CD4-positive, alpha-beta T cell (primary cell): Measurements from ENCODE around the gene CCND3. TPM values are rescaled to one million over a fixed set of nuclear protein-coding genes. Genes with fewer than 3 reads are reported as not detected.
A peak's percentile ranks its signal among the peaks of the same experiment; 100 is the strongest.

Source experiments
- ATAC-seq: fragments of 200-7000 bp; cut with Tn5 transposase; one replicate; pipeline ENCODE4 v1.10.0; 2022; ENCODE audit warnings: mild to moderate bottlenecking; ENCODE audit not compliant: poor library complexity
- CTCF ChIA-PET: fragments of 350-600 bp; sonication (Branson Sonifier 250); formaldehyde crosslinking; loops from one replicate; lab custom pipeline; 2021; ENCODE audit warnings: antibody characterized with exemption, inconsistent platforms; lab: Charles Lee
- POLR2A ChIA-PET: fragments of 350-600 bp; sonication (Branson Sonifier 250); formaldehyde crosslinking; loops from one replicate; lab custom pipeline; 2021; ENCODE audit warnings: antibody characterized with exemption, inconsistent platforms; lab: Charles Lee
- DNase-seq, 14 experiments: peaks; one replicate each; pipeline ENCODE4 v3.0.0-alpha.2; 2013 to 2020; ENCODE audit warnings: mixed read lengths in 2 of 14
- H3K27ac ChIP-seq, 2 donors: one replicate each; pipeline versions ENCODE4 v1.5.1 to v1.7.0; 2013; ENCODE audit warnings: low read length in 2 of 2, low read depth in 1 of 2, mild to moderate bottlenecking in 1 of 2
- H3K27me3 ChIP-seq, 2 experiments: 1 replicate in 1 of 2; 2 replicates in 1 of 2; pipeline versions ENCODE4 v1.6.1 to v1.7.0; 2013; ENCODE audit warnings: low read length in 2 of 2, control low read depth in 1 of 2, mild to moderate bottlenecking in 1 of 2, moderate library complexity in 1 of 2; ENCODE audit not compliant: insufficient read depth in 2 of 2, control insufficient read depth in 1 of 2
- H3K36me3 ChIP-seq: one replicate; pipeline ENCODE4 v1.6.1; 2013; ENCODE audit warnings: low read length, control low read depth; ENCODE audit not compliant: insufficient read depth
- H3K4me1 ChIP-seq: one replicate; pipeline ENCODE4 v1.6.1; 2013; ENCODE audit warnings: low read length, control low read depth; ENCODE audit not compliant: insufficient read depth
- H3K4me3 ChIP-seq: one replicate; pipeline ENCODE4 v1.5.1; 2013; ENCODE audit warnings: mild to moderate bottlenecking, low read length, moderate library complexity
- H3K9me3 ChIP-seq, 2 experiments: 1 replicate in 1 of 2; 2 replicates in 1 of 2; pipeline versions ENCODE4 v1.6.1 to v1.7.0; 2013; ENCODE audit warnings: low read length in 2 of 2, mild to moderate bottlenecking in 2 of 2, control low read depth in 1 of 2, moderate library complexity in 1 of 2; ENCODE audit not compliant: control insufficient read depth in 1 of 2, insufficient read depth in 1 of 2
- H3K27ac Mint-ChIP-seq: one replicate; pipeline ENCODE4 v1.8.0; 2020; ENCODE audit warnings: mixed read lengths
- H3K27me3 Mint-ChIP-seq: one replicate; pipeline ENCODE4 v1.8.0; 2021; ENCODE audit warnings: mixed read lengths
- H3K36me3 Mint-ChIP-seq: one replicate; pipeline ENCODE4 v1.8.0; 2021; ENCODE audit warnings: low read depth, mixed read lengths
- H3K4me1 Mint-ChIP-seq: one replicate; pipeline ENCODE4 v1.8.0; 2021; ENCODE audit warnings: low read depth, mixed read lengths
- H3K4me3 Mint-ChIP-seq: one replicate; pipeline ENCODE4 v1.8.0; 2020; ENCODE audit warnings: mild to moderate bottlenecking, mixed read lengths
- H3K9me3 Mint-ChIP-seq: one replicate; pipeline ENCODE4 v1.8.0; 2020; ENCODE audit warnings: mixed read lengths
- CTCF ChIP-seq: fragments of 200-600 bp; IDR thresholded peaks from one replicate; pipeline ENCODE4 v1.8.0; 2022; ENCODE audit warnings: antibody characterized with exemption, mild to moderate bottlenecking
- intact Hi-C, 2 experiments: fragments of 100-400 bp; cut with DNase I in 1 of 2; cut with micrococcal nuclease in 1 of 2; formaldehyde crosslinking; loops; one replicate each; pipeline versions ENCODE4 v1.15.1 to v1.9.0; 2023 to 2025; cut with DNase I, micrococcal nuclease
- total RNA-seq, 174 experiments: library from RNA in 2 of 174; stranded (reverse) in 2 of 174; gene quantifications; one replicate each; pipeline ENCODE4 v1.2.3 and lab custom pipeline; 2021 to 2026

CCND3 gene
- total RNA-seq, 2 experiments from 2014 or later, result 247 to 248 TPM

- DNase-seq, result peak in 6 of 14 experiments; percentile 6 to 52 (median 40)
- Histone ChIP-seq H3K27ac (peak overlapping the region; percentile 64 to 68), H3K36me3 (peaks cover 46% of the 10 kb centered on the region), H3K4me1 (peaks cover 80% of the 10 kb centered on the region), H3K4me3 (peak overlapping the region; percentile 96), H3K27me3 (no peaks in the 10 kb centered on the region), H3K9me3 (no peaks in the 10 kb centered on the region)
- CTCF ChIA-PET, result interaction anchor here (1.1 to 7.7 kb wide), 12 partner anchors 9 to 160 kb away, joined by 3 to 84 read pairs (median 4); partner anchors contain the start of genes BYSL, FRS3, MED20 and TAF8
- intact Hi-C loops, result loop anchor here (5.0 kb wide), 4 partner anchors 42 to 152 kb away; partner anchors contain the start of genes TOMM6 (in 1 of the 2) and USP49 (in 1 of the 2)
- Mint-ChIP-seq H3K9me3 (no peaks in the 10 kb centered on the region), H3K36me3 (peaks cover 72% of the 10 kb centered on the region), H3K27me3 (no peaks in the 10 kb centered on the region), H3K4me3 (peak overlapping the region; percentile 97), H3K27ac (peak overlapping the region; percentile 93), H3K4me1 (peaks cover 82% of the 10 kb centered on the region)
- no peak for ATAC-seq
- no peak for TF ChIP-seq CTCF
- POLR2A ChIA-PET, result interaction anchor here (0.6 to 9.1 kb wide), 16 partner anchors 8 to 1040 kb away, joined by 3 to 168 read pairs (median 6); partner anchors contain the start of genes BYSL, MED20, PEX6 and TAF8
These were observed 2.3 kb downstream of the CCND3 start for GRCh38 chr6:41939176-41939847.

- no peak for TF ChIP-seq CTCF
- Histone ChIP-seq H3K4me3 (peak overlapping the region; percentile 96), H3K4me1 (peaks cover 80% of the 10 kb centered on the region), H3K27me3 (no peaks in the 10 kb centered on the region), H3K27ac (peak overlapping the region; percentile 64 to 68), H3K36me3 (peaks cover 52% of the 10 kb centered on the region), H3K9me3 (no peaks in the 10 kb centered on the region)
- POLR2A ChIA-PET, result interaction anchor here (0.6 to 9.1 kb wide), 14 partner anchors 8 to 1040 kb away, joined by 3 to 168 read pairs (median 6); partner anchors contain the start of genes BYSL, MED20, PEX6 and TAF8
- ATAC-seq (no peak), DNase-seq (peak in 2 of 14 experiments; percentile 35)
- Mint-ChIP-seq H3K27me3 (no peaks in the 10 kb centered on the region), H3K4me3 (peak overlapping the region; percentile 97), H3K27ac (peak overlapping the region; percentile 93), H3K9me3 (no peaks in the 10 kb centered on the region), H3K36me3 (peaks cover 75% of the 10 kb centered on the region), H3K4me1 (peaks cover 80% of the 10 kb centered on the region)
- CTCF ChIA-PET, result interaction anchor here (1.1 to 7.7 kb wide), 10 partner anchors 8 to 159 kb away, joined by 3 to 84 read pairs (median 4); partner anchors contain the start of genes BYSL, FRS3, MED20 and TOMM6
- intact Hi-C loops, result loop anchor here (5.0 kb wide), 4 partner anchors 41 to 151 kb away; partner anchors contain the start of genes TOMM6 (in 1 of the 2) and USP49 (in 1 of the 2)
These were observed 2.9 kb downstream of the CCND3 start for GRCh38 chr6:41938590-41939175.

- ChIA-PET CTCF (interaction anchor here (1.1 to 7.7 kb wide), 6 partner anchors 7 to 166 kb away, joined by 3 to 84 read pairs (median 9); partner anchors contain the start of genes BYSL, FRS3, MED20 and TOMM6), POLR2A (interaction anchor here (1.1 to 9.1 kb wide), 10 partner anchors 9 to 151 kb away, joined by 3 to 168 read pairs (median 10); partner anchors contain the start of genes BYSL, MED20, TAF8 and TOMM6)
- Histone ChIP-seq H3K4me3 (peak overlapping the region; percentile 96), H3K27me3 (no peaks in the 10 kb centered on the region), H3K27ac (peak overlapping the region; percentile 64 to 68), H3K36me3 (peaks cover 57% of the 10 kb centered on the region), H3K4me1 (peaks cover 80% of the 10 kb centered on the region), H3K9me3 (no peaks in the 10 kb centered on the region)
- H3K9me3 Mint-ChIP-seq, result no peaks in the 10 kb centered on the region
- peak overlapping the region; percentile 93 for H3K27ac Mint-ChIP-seq
- DNase-seq, result peak; percentile 30 to 85 (median 59)
- H3K4me1 Mint-ChIP-seq, result peaks cover 79% of the 10 kb centered on the region
- ATAC-seq, result peak; percentile 52
- peaks cover 77% of the 10 kb centered on the region for H3K36me3 Mint-ChIP-seq
- no peak for TF ChIP-seq CTCF
- H3K27me3 Mint-ChIP-seq, result no peaks in the 10 kb centered on the region
- H3K4me3 Mint-ChIP-seq, result peak overlapping the region; percentile 97
- intact Hi-C loops, result loop anchor here (2.0 to 5.0 kb wide), 6 partner anchors 13 to 151 kb away; partner anchors contain the start of genes TOMM6 (in 1 of the 2) and USP49 (in 1 of the 2)
These were observed 3.6 kb downstream of the CCND3 start for GRCh38 chr6:41937861-41938574.
